ENCODE results near the gene PDXP. TPM values are rescaled to one million over a fixed set of nuclear protein-coding genes. Genes with fewer than 3 reads are reported as not detected.

PDXP gene
- total and polyA plus RNA-seq, 11 donors: 12.8 to 36.4 (median 25.9) TPM

- Histone ChIP-seq H3K27ac (no peak within 1 kb of the TSS), H3K9me3 (no peaks in the 10 kb centered on the region), H3K4me1 (peaks cover 0 to 25% (median 13%) of the 10 kb centered on the region in 12 donors), H3K27me3 (no peaks in the 10 kb centered on the region), H3K4me3 (peak within 1 kb of the TSS in 8 of 12 donors; percentile 14 to 43 (median 35)), H3K36me3 (peaks cover 0 to 28% (median 19%) of the 10 kb centered on the region in 9 donors)
- peak in 11 of 12 donors; percentile 16 to 65 (median 39) for TF ChIP-seq CTCF (IDR thresholded peaks at IDR 0.05)
- TF ChIP-seq POLR2A (IDR thresholded peaks at IDR 0.05): no peak
- ATAC-seq (peak; percentile 98 to 100 (median 99)), DNase-seq (peak; percentile 90 to 97 (median 96))
- intact Hi-C loops (cut with DNase I): loop anchor here in 3 of 10 donors (5.0 to 10.0 kb wide), 3 partner anchors 45 to 98 kb away; no protein-coding TSS in a partner anchor
- 8 to 12% (median 9%) methylated on average over 33 to 39 of the region's 39 CpGs for whole genome bisulfite sequencing, 4 donors
Measured at GRCh38 chr22:37696657-37697537, 38.4 kb downstream of the PDXP start, which contains the start of gene TRIOBP. TRIOBP (plus strand) TSS chr22:37697048; CDS start chr22:37701366, 4,318 bp downstream.

- Histone ChIP-seq H3K36me3 (peaks cover 0 to 22% (median 14%) of the 10 kb centered on the region in 9 donors), H3K9me3 (no peaks in the 10 kb centered on the region), H3K27me3 (no peaks in the 10 kb centered on the region), H3K4me1 (peaks cover 0 to 28% (median 13%) of the 10 kb centered on the region in 12 donors), H3K4me3 (no peak overlapping the region), H3K27ac (no peak overlapping the region)
- DNase-seq (no peak), ATAC-seq (no peak)
- WGBS, 4 donors: 30 to 56% (median 44%) methylated on average over 2 to 3 of the region's 3 CpGs
- intact Hi-C loops (cut with DNase I): loop anchor here in 3 of 10 donors (5.0 to 10.0 kb wide), 3 partner anchors 45 to 97 kb away; no protein-coding TSS in a partner anchor
- TF ChIP-seq POLR2A (IDR thresholded peaks at IDR 0.05): no peak
Measured at GRCh38 chr22:37697538-37697835, 39.0 kb downstream of the PDXP start.

GRCh38 chr22:37701141-37701786 is 42.7 kb downstream of the PDXP start:
- no peaks in the 10 kb centered on the region for H3K9me3 ChIP-seq
- ATAC-seq (no peak), DNase-seq (no peak)
- H3K27me3 ChIP-seq: no peaks in the 10 kb centered on the region
- H3K36me3 ChIP-seq: no peaks in the 10 kb centered on the region
- 70 to 76% (median 76%) methylated on average over 8 of the region's 8 CpGs for WGBS, 4 donors
- intact Hi-C loops (cut with DNase I): no loop called here
- no peak overlapping the region for H3K4me3 ChIP-seq
- no peak for TF ChIP-seq CTCF (IDR thresholded peaks at IDR 0.05)
- TF ChIP-seq POLR2A (IDR thresholded peaks at IDR 0.05): no peak
- peak overlapping the region in 1 of 12 donors; percentile 46 for H3K27ac ChIP-seq
- H3K4me1 ChIP-seq: peaks cover 0 to 25% (median 8%) of the 10 kb centered on the region in 12 donors

GRCh38 chr22:37703906-37704305 is 45.4 kb downstream of the PDXP start:
- peaks cover 0 to 29% (median 1%) of the 10 kb centered on the region in 12 donors for H3K4me1 ChIP-seq
- WGBS, 4 donors: 82 to 91% (median 84%) methylated on average over 7 of the region's 7 CpGs
- no peak overlapping the region for H3K27ac ChIP-seq
- no peak overlapping the region for H3K4me3 ChIP-seq
- DNase-seq (no peak), ATAC-seq (no peak)
- TF ChIP-seq POLR2A (IDR thresholded peaks at IDR 0.05) (no peak), CTCF (IDR thresholded peaks at IDR 0.05) (no peak)
- H3K9me3 ChIP-seq: no peaks in the 10 kb centered on the region
- H3K27me3 ChIP-seq: no peaks in the 10 kb centered on the region
- H3K36me3 ChIP-seq: no peaks in the 10 kb centered on the region
- intact Hi-C loops (cut with DNase I): no loop called here
